ENCODE results near the gene ZMYND15.
A peak's percentile ranks its signal among the peaks of the same experiment; 100 is the strongest.

Gene ZMYND15

DNA sequence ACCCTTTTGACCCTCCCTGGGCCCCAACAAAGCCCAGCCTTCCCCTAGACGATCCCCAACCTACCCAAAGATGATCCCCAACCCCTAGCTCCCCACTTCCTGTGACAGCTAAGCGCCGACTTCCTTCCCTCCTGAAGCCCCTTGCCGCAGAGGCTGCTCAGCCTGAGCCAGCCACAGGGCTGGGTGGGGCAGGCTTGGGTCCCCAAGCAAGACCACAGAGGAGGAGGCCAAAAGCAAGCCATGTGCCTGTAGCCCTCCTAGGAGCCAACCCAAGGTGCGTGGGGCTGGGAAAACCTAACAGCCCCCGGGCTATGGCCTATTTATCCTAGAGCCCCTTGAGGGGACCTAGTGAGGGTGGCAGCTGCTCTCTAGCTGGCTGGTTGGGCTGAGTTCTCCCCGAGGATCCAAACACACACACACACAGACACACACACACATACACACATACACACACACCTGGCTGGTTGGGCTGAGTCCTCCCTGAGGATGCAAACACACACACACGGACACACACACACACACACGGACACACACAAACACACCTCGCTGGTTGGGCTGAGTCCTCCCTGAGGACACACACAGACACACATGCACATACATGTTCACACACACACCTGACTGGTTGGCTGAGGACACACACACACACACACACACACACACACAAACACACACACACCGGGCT lies 24.4 kb upstream of the ZMYND15 start:
- no peak for DNase-seq (ENCODE audit: low read depth, low spot score)

DNA sequence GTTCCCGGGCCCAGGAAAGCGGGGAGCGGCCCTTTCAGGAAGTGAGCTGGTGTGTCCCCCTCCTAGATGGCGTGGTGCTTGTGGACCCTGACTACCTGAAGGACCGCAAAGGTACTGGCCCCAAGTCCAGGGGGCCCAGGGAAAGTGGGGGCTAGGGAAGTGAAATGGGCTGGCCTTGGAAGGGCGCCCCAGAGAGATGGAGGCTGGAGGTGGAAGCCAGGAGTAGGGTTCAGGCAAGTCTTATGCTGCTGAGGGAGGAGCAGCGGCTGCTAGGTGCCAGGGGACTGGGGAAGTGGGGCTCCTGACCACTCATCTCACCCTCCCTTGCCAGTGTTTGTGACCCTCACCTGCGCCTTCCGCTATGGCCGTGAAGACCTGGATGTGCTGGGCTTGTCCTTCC lies 23.6 kb upstream of the ZMYND15 start:
- no peak for DNase-seq (ENCODE audit: low read depth, low spot score)

DNA sequence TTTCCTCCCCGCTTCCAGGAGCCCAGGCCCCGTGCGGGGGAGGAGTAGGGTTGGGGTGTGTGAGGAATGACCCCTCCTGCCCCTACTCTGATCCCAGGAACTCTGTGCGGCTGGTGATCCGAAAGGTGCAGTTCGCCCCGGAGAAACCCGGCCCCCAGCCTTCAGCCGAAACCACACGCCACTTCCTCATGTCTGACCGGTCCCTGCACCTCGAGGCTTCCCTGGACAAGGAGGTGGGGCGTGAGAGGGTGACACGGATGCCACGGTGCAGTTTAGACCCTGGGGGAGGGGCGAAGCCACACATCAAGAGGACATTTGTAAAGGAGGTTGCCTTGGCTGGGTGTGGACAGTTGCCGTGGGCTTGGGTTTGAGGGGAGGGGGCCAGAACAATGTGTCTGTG lies 21.8 kb upstream of the ZMYND15 start:
- DNase-seq (ENCODE audit: low read depth, low spot score), result no peak

DNA sequence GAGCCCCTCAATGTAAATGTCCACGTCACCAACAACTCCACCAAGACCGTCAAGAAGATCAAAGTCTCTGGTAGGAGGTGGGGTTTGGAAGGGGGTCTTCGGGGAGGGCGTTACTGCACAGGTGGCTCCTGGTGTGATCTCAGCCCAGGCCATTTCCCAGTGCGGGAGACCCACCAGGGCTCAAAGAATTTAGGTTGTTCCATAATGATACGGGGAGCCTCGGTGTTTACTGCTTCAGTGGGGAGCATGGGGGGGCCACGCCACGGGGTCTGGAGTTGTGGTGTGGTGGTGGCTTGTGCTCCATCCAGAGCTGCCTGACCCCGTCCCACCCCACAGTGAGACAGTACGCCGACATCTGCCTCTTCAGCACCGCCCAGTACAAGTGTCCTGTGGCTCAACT lies 21.4 kb upstream of the ZMYND15 start:
- no peak for DNase-seq (ENCODE audit: low read depth, low spot score)

DNA sequence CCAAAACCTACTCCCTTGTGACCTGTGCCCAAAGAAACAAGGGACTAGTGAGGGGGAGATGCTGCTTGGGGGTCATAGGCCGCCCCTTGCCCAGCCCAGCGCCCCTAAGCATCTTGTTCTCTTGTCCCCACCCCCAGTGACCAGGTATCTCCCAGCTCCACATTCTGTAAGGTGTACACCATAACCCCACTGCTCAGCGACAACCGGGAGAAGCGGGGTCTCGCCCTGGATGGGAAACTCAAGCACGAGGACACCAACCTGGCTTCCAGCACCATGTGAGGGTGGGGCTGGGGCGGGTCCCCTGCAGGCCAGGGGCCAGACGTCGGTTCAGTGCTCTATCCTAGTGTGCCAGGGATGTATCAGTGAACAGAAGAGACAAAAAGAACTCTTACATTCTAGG lies 20.5 kb upstream of the ZMYND15 start:
- DNase-seq (ENCODE audit: low read depth, low spot score), result no peak

DNA sequence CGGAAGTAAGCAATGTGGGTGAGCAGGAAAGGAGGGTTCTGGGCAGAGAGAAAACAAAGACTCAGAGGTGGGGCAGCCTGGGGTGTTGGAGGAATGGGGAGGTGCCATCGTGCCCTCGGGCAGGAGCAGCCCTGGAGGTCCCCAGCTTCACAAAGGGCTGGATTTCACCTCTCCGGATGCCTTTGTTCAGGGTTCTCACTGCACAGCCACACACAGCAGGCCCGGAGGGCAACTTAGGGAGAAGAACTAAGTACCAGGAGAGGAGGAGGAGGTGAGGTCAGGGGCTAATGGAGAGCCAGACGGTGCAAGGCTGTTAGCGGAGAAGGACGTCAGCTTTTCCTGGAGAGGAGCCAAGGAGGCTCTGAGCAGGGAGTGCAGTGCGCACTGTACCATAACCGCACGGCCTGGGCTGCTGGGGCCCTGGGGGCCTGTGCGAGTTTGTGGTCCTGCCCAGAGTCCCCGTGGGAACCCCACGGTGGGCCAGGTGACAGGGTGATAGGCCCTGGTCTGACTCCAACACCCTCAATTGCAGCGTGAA lies 19.9 kb upstream of the ZMYND15 start:
- DNase-seq (ENCODE audit: low read depth, low spot score), result no peak

DNA sequence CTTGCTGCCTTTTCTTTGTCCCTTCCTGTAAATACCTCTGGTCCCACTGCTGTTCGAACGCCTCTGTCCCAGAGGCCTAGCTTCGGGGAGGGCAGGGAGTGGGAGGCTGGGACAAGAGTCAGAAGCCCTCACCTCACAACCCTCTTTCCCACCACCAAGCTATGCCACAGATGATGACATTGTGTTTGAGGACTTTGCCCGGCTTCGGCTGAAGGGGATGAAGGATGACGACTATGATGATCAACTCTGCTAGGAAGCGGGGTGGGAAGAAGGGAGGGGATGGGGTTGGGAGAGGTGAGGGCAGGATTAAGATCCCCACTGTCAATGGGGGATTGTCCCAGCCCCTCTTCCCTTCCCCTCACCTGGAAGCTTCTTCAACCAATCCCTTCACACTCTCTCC lies 18.8 kb upstream of the ZMYND15 start:
- DNase-seq (ENCODE audit: low read depth, low spot score), result no peak

DNA sequence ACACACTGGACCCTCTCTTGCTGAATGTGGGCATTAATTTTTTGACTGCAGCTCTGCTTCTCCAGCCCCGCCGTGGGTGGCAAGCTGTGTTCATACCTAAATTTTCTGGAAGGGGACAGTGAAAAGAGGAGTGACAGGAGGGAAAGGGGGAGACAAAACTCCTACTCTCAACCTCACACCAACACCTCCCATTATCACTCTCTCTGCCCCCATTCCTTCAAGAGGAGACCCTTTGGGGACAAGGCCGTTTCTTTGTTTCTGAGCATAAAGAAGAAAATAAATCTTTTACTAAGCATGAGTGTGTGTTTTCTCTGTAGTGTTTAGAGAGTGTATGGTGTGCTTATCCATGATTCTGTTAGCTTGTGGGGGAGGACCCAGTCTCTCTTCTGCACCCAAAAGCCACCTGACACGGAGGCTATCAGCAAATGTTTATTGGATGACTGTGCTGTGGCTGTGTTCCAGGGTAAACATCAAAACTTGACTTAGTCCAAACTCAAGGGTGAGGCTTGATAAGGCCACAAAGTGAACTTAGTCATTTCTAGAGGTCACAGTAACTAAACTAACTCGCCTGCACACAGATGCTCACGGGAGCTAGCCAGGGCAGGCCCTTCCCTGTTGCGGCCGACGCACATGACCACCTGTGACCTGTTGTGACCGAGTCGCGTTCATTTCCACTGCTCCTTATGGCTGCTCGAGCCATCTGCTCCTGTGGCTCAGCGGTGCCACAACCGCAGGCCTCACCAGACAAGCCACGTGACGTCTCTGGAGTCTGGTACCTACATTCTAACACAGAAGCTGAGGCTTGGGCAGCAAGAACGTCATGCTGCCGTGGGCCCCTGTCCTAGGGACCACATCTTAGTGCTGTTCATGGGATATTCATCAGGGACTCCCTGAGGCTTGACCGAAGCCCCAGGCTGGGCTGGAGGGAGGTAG lies 18.2 kb upstream of the ZMYND15 start:
- peak; percentile 48 for DNase-seq (ENCODE audit: low read depth, low spot score)

DNA sequence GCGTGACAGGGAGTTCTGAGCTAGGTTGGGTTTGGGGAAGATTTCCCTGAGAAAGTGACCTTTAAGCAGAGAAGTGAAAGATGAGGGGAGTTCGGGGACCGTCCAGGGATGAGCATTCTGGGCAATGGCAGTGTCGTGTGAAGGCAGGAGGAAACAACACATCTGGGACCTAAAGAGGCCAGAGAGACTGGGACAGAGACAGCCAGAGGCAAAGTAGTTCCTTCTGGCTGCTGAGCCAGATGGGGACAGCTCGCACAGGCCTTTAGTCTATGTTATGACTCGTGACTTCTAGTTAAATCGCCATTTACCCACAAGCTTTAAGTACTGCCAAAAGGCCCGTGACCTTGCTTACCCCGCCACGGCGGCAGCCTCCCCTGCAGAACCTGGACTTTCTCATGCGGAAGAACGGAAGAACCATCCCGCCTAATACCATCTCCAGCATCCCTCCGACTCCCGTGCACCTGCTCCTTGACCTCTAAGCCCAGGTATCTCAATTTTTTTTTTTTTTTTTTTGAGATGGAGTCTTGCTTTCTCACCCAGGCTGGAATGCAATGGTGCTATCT lies 16.9 kb upstream of the ZMYND15 start:
- no peak for DNase-seq (ENCODE audit: low read depth, low spot score)

DNA sequence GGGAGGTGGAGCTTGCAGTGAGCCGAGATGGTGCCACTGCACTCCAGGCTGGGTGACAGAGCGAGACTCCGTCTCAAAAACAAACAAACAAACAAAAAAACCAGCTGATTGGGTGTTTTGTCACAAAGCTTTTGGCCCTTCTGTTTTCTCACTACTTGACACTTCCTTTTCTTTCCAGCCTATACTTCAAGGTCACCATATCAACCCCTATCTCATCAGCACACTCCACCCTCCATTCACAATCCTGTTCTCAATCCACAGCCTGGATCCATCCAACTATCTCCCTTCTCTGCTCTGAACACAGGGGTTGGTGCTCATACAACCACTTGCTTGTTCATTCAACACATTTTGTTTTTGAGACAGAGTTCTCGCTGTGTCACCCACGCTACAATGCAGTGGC lies 15.0 kb upstream of the ZMYND15 start:
- DNase-seq (ENCODE audit: low read depth, low spot score), result no peak

DNA sequence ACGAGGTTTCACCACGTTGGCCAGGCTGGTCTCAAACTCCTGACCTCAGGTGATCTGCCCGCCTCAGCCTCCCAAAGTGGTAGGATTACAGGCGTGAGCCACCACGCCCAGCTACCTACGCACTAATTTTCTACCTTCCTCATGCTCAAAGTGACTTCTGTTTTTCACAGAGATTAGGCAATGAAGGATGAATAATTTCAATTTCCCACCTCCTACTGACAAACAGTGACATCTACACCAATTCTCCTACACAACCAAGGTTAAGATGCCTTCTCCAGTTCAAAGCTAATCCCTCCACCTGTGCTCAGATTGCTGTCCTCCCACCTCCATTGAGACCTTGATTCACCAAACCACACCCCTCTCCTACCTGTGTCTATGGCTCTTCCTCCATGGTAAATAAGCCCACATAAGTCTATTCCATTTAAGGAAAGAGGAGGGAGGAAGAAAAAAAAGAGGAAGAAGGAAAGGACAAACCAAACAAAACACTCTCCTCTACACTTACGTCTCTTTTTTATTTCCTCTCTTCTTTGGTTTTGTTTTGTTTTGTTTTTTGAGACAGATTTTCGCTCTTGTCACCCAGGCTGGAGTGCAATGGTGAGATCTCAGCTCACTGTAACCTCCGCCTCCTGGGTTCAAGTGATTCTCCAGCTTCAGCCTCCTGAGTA lies 13.9 kb upstream of the ZMYND15 start:
- DNase-seq (ENCODE audit: low read depth, low spot score), result no peak

DNA sequence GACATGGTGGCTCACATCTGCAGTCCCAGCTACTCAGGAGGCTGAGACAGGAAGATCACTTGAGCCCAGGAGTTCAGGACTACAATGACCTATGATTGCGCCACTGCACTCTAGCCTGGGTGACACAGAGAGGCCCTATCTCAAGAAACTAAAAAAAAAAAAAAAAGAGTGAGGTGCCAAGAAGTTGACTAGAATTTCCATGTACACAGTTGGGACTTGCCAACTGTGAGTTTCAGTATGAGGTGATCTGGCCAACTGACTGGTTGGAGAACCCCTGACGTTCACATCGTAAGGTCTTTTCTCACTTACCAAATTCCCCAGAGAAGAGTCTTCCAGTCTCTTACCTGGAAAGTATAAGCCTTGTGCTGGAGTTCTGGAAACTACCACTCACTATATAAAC lies 11.5 kb upstream of the ZMYND15 start:
- DNase-seq (ENCODE audit: low read depth, low spot score), result no peak

DNA sequence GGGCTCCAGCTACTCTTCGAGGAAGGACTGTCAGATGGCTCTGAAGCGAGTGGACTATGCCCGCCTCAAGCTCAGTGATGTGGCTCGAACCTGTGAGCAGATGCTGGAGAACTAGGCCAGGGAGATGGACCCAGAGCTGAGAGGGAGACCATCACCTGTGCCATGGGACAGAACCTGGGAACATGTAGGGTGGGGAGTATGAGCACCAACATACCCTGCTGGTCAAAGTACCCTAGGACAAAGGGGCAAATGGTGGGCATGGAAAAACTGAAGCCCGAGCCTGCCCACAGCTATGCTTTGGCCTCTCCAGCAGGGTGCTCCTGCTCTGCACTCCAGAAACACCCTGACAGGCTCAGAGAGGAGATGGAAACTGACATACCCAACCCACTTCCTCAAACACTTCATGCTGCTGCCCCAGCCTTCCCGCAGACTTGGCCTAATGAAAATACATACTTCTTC lies 6.5 kb upstream of the ZMYND15 start:
- DNase-seq (ENCODE audit: low read depth, low spot score), result no peak

DNA sequence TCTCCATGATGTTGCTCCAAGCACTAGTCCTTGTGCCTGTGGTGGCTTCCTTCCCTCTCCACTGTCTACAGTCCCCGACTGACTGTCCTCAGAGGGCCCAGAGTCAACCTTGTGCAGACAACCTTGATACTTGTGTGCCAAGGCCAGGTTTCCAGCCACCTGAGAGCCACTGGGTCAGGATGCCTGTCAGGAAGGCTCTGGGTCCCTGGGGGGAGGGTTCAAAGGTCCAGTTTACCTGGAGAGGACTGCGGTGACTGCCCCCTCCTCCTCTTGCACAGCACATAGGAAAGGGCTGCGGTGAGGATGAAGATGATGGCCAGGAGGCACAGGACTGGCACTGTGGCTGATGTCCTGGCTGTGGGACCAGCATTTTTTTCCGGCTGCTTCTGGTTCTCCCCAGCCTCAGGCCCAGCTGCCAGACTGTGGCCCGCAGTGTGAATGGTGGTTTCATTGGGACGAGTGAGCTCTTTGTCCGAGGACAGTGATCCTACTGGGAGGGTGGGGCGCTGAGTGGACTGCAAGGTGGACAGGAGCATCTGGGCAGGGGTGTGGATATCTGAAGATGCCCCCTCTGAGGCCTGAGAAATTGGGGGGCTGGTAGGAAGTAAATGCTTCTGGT lies 4.7 kb upstream of the ZMYND15 start:
- DNase-seq (ENCODE audit: low read depth, low spot score), result no peak

DNA sequence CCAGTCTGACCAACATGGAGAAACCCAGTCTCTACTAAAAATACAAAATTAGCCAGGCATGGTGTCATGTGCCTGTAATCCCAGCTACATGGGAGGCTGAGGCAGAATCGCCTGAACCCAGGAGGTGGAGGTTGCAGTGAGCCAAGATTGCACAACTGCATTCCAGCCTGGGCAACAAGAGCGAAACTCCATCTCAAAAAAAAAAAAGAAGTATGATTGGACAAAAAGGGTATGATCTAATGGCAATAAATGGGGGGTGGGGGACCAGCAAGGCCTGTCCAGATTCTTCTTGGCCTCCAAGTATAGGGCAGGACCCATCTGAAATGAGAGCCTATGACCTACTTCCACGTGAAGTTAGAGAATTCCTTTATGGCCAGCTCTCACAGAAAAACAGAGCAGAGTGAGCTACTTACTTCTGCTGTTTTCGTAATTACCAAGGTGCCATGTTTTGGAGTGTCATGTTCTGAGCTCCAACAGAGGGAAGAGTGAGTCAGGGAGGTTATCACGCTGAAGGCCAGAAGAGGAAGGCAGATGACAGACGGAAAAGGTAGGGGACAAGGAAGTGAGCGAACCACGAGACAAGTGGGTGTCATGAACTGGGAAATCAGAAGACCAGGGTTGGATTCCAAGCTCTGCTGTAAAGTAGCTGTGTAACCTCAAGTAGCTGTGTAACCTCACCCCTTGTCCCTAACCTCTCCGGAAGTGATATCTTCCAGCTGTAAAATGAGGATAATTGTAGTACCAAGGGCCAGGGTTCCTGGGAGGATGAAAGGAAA lies 3.6 kb upstream of the ZMYND15 start:
- no peak for DNase-seq (ENCODE audit: low read depth, low spot score)

DNA sequence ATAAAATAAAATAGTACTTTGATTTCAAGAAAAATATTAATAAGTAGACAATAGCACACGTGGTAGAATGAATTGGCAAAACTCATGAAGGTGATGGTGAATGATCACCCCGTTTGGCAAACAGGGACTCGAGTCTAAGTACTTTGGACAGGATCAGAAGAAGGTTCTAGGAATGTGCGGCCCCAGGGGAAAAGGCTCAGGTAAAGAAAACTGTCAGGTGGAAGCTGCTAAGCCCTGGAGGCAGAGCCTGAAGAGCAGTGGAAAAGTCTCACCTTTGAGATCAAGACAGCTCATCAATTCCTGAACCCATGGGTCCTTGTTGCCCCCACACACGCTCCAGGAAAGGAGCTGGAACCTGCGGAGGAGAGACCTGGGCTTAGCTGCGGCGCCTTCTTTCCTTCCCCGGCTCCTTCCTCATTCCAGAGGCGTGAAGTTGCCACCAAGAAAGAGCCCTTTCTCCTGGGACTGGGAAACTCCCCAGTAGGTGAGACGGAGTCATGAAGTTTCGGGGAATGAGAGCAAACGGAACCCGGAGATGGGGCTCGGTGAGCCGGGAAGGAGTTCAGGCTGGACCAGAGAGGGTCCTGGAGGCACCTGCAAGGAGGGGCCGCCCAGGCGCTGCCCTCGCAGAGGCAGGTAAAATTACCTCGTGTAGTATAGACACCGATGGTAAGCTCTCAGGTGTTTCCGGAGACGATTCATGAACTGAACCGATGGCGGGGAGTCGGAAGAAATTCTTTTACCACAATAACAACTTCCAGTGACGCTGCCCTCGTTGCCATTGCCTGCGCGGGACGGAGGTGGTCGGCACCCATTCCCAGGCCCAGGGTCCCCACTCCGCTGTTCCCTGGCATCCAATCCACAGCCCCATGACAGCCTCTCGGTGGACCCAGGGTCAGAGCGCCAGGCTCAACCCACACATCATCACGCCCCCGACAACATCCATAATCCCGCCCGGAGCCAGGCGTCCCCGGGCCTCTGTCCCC lies 1.2 kb upstream of the ZMYND15 start:
- no peak for DNase-seq (ENCODE audit: low read depth, low spot score)

DNA sequence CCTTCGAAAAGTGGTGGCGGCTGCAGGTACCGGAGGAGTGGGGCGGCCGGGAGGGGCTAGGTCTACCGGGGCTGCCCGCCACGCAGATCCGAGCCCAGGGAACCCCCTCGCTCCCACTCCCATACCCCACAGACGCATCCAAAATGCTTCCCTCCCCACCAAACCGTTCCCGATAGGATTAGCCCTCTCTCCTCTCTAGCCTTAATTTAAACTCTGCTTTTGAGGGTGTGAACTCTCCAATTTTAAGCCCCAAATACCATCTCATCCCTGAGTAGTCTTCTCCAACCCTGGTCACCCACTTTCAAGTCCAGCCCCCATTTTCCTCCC lies 355 bp downstream of the ZMYND15 start:
- no peak for DNase-seq (ENCODE audit: low read depth, low spot score)

DNA sequence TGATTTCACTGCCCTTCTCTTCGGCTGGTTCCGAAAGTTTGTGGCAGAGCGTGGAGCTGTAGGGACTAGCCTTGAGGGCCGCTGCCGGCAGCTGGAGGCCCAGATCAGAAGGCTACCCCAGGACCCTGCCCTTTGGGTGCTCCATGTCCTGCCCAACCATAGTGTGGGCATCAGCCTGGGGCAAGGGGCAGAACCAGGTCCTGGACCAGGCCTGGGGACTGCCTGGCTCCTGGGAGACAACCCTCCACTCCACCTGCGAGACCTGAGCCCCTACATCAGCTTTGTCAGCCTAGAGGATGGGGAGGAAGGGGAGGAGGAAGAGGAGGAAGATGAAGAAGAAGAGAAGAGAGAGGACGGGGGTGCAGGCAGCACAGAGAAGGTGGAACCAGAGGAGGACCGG lies 951 bp downstream of the ZMYND15 start:
- DNase-seq (ENCODE audit: low read depth, low spot score), result no peak

DNA sequence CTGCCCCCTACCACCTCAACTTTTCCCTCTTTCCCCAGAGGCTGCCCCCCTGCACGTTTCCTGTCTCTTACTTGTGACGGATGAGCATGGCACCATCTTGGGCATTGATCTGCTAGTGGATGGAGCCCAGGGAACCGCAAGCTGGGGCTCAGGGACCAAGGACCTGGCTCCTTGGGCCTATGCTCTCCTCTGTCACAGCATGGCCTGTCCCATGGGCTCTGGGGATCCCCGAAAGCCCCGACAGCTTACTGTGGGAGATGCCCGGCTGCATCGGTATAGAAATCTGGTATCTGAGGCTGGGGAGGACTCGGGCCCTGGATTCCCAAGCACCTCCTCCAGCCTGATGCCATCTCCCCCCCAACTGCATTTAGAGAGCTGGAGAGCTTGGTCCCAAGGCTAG lies 1.9 kb downstream of the ZMYND15 start:
- no peak for DNase-seq (ENCODE audit: low read depth, low spot score)

DNA sequence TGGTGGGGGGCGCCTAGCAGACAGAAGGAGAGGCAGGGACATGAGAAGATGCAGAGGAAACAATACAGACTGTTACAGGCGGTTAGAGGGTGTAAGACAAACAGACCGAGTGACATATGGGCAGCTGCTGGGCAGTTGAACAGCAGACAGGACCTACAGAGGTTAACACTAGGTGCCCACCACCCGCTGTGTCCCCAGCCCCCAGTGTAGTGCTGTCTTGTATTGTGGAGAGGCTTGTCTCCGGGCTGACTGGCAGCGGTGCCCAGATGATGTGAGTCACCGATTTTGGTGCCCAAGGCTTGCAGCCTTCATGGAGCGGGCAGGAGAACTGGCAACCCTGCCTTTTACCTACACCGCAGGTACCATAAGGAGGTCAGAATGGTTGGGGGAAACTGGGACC lies 2.5 kb downstream of the ZMYND15 start:
- no peak for DNase-seq (ENCODE audit: low read depth, low spot score)

Measured in astrocyte of the hippocampus (primary cell).